ENCODE data around the gene RNF151. TPM values are rescaled to one million over a fixed set of nuclear protein-coding genes. Genes with fewer than 3 reads are reported as not detected.
A peak's percentile ranks its signal among the peaks of the same experiment; 100 is the strongest.

RNF151 gene
- total and polyA plus RNA-seq, 2 of the 13 experiments (the other 11 are each of a cell fraction or from before 2014, with no cell fraction given): not detected

GRCh38 chr16:1959269-1960039, 7.2 kb upstream of the RNF151 start, which contains the start of gene NDUFB10 (continued):
- TF ChIP-seq ARID4A (CRISPR knock-in tag; IDR thresholded peaks at IDR 0.05; ENCODE audit: borderline replicate concordance) (peak; percentile 93), ZKSCAN5 (CRISPR knock-in tag; IDR thresholded peaks at IDR 0.05) (no peak), ZNF383 (CRISPR knock-in tag; IDR thresholded peaks at IDR 0.05; ENCODE audit: borderline replicate concordance) (no peak), HNF4G (IDR thresholded peaks at IDR 0.05; ENCODE audit: borderline replicate concordance, low read depth, low read length) (no peak), HNF4G (CRISPR knock-in tag; IDR thresholded peaks at IDR 0.05; ENCODE audit: borderline replicate concordance, low read depth) (peak; percentile 63; the same call in 1 of the 2 replicates), MYNN (CRISPR knock-in tag; IDR thresholded peaks at IDR 0.05; ENCODE audit: low read depth) (no peak), ZZZ3 (CRISPR knock-in tag; IDR thresholded peaks at IDR 0.05; ENCODE audit: borderline replicate concordance) (no peak; the same call in 1 of the 2 replicates), ZBTB4 (CRISPR knock-in tag; IDR thresholded peaks at IDR 0.05; ENCODE audit: borderline replicate concordance) (no peak), RNF219 (CRISPR knock-in tag; IDR thresholded peaks at IDR 0.05) (no peak), FOXA3 (CRISPR knock-in tag; IDR thresholded peaks at IDR 0.05) (no peak; the same call in 1 of the 2 replicates), DR1 (CRISPR knock-in tag; IDR thresholded peaks at IDR 0.05) (no peak), ZMYM3 (CRISPR knock-in tag; IDR thresholded peaks at IDR 0.05) (no peak), MAF1 (CRISPR knock-in tag; IDR thresholded peaks at IDR 0.05; ENCODE audit: borderline replicate concordance) (0 out of 2 replicates have a peak, but pooled peaks have one; percentile 63), ZNF530 (CRISPR knock-in tag; IDR thresholded peaks at IDR 0.05; ENCODE audit: low read depth) (no peak), ZNF720 (CRISPR knock-in tag; IDR thresholded peaks at IDR 0.05) (no peak), MIXL1 (CRISPR knock-in tag; IDR thresholded peaks at IDR 0.05) (0 out of 2 replicates have a peak, but pooled peaks have one; percentile 57), CENPX (CRISPR knock-in tag; IDR thresholded peaks at IDR 0.05) (no peak), CBX1 (IDR thresholded peaks at IDR 0.05; ENCODE audit: low read depth) (peak; percentile 25), XRCC5 (optimal IDR thresholded peaks at IDR 0.05; ENCODE audit: low read length) (peak; percentile 94), ZSCAN20 (CRISPR knock-in tag; IDR thresholded peaks at IDR 0.05; ENCODE audit: borderline replicate concordance) (peak; percentile 84; the same call in 1 of the 2 replicates), SMAD3 (CRISPR knock-in tag; IDR thresholded peaks at IDR 0.05) (0 out of 2 replicates have a peak, but pooled peaks have one; percentile 23)

Data from HepG2 (cell line).